GM12872 (cell line): ENCODE results near the gene FSHR.

Experiments
- TF ChIP-seq, protein P1 (sequence below): IDR thresholded peaks from 3 replicates; pipeline ENCODE4 v1.5.1; 2011; ENCODE audit warnings: low read depth, mild to moderate bottlenecking, low read length, moderate library complexity; ENCODE audit not compliant: insufficient read depth

The FSHR gene

DNA sequence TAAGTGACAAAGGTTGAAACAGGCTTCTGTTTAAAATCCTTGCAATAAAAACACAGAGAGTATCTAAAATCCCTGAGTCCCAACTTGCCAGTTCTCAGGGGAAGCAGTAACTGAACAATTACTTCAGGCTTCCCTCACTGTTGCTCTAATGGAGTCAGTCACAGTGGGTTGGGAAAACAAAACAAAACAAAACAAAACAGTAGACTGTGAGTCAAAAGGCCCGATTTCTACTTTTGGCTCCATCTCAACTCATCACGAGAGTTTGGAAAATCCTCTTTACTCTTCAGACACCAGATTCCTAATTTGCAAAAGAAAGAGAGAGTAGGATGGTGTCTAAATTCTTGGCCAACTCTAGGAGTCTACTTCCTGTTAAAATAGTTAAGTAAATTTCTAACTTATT is 1.1 kb downstream of the FSHR start:
- TF ChIP-seq, protein P1, sequence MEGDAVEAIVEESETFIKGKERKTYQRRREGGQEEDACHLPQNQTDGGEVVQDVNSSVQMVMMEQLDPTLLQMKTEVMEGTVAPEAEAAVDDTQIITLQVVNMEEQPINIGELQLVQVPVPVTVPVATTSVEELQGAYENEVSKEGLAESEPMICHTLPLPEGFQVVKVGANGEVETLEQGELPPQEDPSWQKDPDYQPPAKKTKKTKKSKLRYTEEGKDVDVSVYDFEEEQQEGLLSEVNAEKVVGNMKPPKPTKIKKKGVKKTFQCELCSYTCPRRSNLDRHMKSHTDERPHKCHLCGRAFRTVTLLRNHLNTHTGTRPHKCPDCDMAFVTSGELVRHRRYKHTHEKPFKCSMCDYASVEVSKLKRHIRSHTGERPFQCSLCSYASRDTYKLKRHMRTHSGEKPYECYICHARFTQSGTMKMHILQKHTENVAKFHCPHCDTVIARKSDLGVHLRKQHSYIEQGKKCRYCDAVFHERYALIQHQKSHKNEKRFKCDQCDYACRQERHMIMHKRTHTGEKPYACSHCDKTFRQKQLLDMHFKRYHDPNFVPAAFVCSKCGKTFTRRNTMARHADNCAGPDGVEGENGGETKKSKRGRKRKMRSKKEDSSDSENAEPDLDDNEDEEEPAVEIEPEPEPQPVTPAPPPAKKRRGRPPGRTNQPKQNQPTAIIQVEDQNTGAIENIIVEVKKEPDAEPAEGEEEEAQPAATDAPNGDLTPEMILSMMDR, result no peak

DNA sequence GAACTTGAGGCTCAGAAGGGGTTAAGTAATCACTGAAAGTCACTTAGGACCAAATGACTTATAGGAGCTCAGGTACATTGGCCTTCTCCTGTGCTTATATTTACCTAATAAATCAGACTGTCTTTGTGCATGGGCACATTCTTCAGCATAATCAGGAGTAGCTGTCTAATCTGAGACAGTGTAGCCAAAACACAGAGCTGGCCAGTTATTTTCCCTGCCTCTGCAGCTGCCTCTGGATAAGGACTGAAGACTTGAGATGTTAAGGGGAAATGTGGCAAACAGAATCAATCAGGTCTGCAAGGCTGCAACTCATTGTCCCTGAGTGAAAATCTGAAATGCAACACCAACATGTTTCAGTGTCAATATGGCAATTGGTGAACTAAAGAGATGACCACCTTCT is 1.5 kb downstream of the FSHR start:
- TF ChIP-seq, protein P1, result no peak

DNA sequence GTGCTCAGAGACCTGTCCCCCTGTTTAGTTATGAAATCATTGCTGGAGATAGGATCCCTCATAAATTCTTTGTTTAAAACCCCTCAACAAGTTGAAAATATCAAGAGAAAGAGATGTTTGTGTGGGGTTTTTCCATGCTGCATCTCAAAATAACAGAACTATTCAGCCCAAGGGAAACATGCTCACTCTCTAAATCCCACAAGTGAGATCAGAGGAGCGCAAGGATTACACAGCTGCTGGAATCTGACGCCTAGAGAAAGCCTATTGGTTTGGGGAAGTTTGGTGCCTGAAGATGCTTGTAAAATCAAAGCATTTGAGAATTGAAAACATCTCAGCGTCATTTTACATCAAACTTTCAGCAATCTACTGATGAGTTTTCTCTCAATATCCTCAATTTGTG is 7.9 kb downstream of the FSHR start:
- TF ChIP-seq, protein P1, result no peak

DNA sequence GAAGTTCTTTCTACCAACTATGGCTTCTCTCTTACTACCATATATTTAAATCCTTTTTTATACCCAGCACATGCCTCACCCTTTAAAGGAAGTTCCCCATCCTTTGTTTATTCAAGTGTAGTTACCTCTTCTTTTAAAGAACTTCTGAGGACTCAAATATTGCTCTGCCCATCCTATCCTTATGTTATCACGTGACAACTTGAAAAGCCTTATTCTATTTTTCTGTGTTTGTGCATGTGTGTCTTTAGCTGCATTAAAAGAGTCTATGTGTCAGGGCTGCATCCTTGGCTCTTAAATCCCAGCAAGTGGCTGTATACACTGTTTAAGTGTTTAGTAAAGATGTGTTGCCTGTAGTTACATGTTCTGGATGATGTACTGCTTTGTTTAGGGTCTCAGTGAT is 22.5 kb downstream of the FSHR start:
- TF ChIP-seq, protein P1, result no peak

DNA sequence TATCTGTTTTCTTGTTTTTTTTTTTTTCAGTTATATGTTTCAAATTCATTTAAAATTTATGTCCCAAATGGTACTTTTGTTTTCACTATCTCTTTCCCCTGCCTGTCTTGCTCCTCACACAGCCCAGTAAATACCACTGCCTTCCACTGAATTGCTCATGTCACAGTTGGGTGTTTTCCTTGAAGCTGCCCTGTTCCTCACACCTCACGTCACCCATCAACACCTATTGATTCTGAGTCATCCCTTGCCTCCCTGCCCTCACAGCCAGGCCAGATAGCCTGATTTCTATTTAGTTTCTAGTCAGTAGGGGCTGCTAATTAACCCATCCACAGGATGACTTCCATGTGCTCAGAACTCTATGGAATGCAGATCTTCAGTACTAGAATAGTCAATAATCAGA is 25.3 kb downstream of the FSHR start:
- TF ChIP-seq, protein P1, result no peak

DNA sequence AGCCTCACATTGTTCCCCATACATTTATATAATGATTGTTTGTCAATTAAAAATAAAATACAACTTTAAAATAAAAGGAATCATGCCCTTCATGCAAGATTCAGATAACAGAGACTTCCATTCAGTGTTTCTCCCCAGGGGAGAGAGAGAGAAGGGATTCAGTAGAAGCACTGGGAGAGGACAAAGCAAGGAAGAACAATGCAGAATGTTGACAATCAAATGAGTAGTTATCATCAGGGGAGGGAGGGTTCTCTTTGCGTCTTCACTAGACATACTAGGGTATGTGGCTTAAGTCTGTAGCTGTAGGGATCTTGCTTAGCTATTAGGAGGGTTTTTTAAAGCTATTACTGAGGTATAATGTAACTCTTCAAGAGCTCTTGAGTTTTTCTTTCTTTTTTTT is 30.7 kb downstream of the FSHR start:
- TF ChIP-seq, protein P1, result no peak

DNA sequence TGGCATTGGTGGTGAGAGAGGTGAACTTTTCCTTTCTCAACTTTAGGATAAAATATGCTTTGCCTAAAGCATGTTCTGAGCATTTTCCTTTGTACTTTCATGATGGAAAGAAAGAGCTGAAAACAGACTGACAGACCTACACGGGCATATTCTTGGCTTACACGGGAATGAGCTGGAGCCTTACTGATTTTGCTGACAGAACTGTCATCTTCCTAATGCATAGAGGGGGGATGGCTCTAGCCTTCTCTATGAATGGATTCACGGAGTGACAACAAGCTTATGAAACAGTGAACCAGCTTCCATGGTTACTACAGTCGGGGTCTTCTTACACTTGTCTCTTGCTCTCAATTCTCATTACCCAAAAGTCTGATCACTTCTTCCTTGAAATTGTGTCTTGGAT is 32.2 kb downstream of the FSHR start:
- TF ChIP-seq, protein P1, result no peak

DNA sequence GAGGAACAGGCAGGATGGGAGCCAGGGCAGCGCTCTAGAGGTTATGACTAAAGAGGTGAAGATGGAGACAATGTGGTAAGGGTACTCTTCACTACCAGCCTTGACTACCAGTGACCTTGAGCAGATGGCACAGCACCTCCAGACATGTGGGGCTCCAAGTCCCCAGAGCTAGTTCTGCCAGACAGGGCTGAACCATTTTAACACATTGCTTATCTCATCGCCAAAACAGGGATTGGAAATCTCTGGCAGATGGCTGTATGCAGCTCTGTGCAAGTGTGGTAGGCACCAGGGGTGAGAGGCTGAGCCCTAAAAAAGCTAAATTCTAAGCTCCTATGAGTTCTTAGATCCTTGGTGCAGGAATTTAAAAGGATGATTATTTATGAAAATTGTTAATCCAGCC is 41.3 kb downstream of the FSHR start:
- TF ChIP-seq, protein P1, result no peak
